Measurements from ENCODE around the gene MEF2A.

DNA sequence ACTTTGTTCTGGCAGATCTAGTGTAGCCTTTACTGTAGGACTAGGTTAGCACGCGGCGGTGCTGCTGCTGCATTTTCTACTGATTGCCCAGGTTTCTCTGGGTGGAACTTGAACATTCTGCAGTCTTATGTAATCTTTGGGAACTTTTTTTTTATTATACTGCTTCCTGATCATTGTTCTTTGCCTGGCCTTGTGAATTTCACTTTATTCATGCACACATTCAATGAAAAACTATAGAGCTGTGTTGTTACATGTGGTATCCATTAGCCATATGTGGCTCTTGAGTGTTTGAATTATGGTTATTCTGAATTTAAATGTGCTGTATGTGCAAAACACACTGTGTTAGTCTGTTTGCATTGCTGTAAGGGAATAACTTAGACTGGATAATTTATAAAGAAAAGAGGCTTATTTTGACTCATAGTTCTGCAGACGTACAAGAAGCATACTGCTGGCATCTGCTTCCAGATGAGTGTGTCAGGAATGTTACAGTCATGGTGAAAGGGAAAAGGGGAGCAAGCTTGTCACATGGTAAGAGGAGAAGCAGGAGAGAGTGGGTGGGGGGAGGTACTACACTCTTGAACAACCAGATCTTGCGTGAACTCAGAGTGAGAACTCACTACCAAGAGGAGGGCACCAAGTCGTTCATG lies 26.5 kb downstream of the MEF2A start:
- no peak for TF ChIP-seq POLR2AphosphoS5 (IDR thresholded peaks at IDR 0.05; ENCODE audit: low read depth, low read length)
- TF ChIP-seq TAF1 (IDR thresholded peaks at IDR 0.05; ENCODE audit: borderline replicate concordance, insufficient read depth, low read length), result no peak
- TF ChIP-seq SIN3A (IDR thresholded peaks at IDR 0.05; ENCODE audit: borderline replicate concordance, insufficient read depth, low read length), result no peak
